Fibroblast of lung (primary cell): ENCODE measurements around the gene AFTPH. TPM values are rescaled to one million over a fixed set of nuclear protein-coding genes. Genes with fewer than 3 reads are reported as not detected.

Source experiments
- DNase-seq, 2 donors: peaks; one replicate each; pipeline versions ENCODE4 v3.0.0 to v3.0.0-alpha.2; 2010; ENCODE audit warnings: low read depth in 2 of 2
- H2AFZ ChIP-seq: 2 replicates; pipeline ENCODE4 v1.5.1; 2012; ENCODE audit warnings: low read length, control low read depth, inconsistent platforms
- H3K27ac ChIP-seq: 2 replicates; pipeline ENCODE4 v1.5.1; 2011; ENCODE audit warnings: low read length, control low read depth; ENCODE audit not compliant: insufficient read depth
- H3K27me3 ChIP-seq: 2 replicates; pipeline ENCODE4 v1.5.1; 2011; ENCODE audit warnings: mild to moderate bottlenecking, low read length; ENCODE audit not compliant: control insufficient read depth, insufficient read depth
- H3K36me3 ChIP-seq: 2 replicates; pipeline ENCODE4 v1.5.1; 2011; ENCODE audit warnings: low read length; ENCODE audit not compliant: control insufficient read depth, insufficient read depth
- H3K4me1 ChIP-seq: 2 replicates; pipeline ENCODE4 v1.5.1; 2011; ENCODE audit warnings: low read length; ENCODE audit not compliant: control insufficient read depth, insufficient read depth; ENCODE audit errors: extremely low read depth
- H3K4me2 ChIP-seq: 2 replicates; pipeline ENCODE4 v1.5.1; 2011; ENCODE audit warnings: low read length, control low read depth; ENCODE audit not compliant: insufficient read depth; ENCODE audit errors: extremely low read depth
- H3K4me3 ChIP-seq, 4 experiments: fragments of 200-600 bp in 1 of 4; sonication (generic) in 1 of 4; replicated peaks in 1 of 4; 2 replicates each; pipeline ENCODE4 v1.5.1; 2011 to 2016; ENCODE audit warnings: low read length in 4 of 4, low read depth in 3 of 4, mild to moderate bottlenecking in 3 of 4, control low read depth in 2 of 4, inconsistent platforms in 1 of 4, mixed read lengths in 1 of 4; ENCODE audit not compliant: insufficient read depth in 1 of 4; ENCODE audit errors: control extremely low read depth in 1 of 4
- H3K79me2 ChIP-seq: 2 replicates; pipeline ENCODE4 v1.5.1; 2012; ENCODE audit warnings: mild to moderate bottlenecking, low read length, inconsistent platforms; ENCODE audit not compliant: control insufficient read depth, insufficient read depth
- H3K9ac ChIP-seq: 2 replicates; pipeline ENCODE4 v1.5.1; 2011; ENCODE audit warnings: mild to moderate bottlenecking, low read length, control low read depth; ENCODE audit not compliant: insufficient read depth
- H3K9me3 ChIP-seq: 2 replicates; pipeline ENCODE4 v1.5.1; 2012; ENCODE audit warnings: low read depth, low read length; ENCODE audit not compliant: control insufficient read depth, insufficient read depth
- H4K20me1 ChIP-seq: 2 replicates; pipeline ENCODE4 v1.5.1; 2011; ENCODE audit warnings: low read length; ENCODE audit not compliant: control insufficient read depth, insufficient read depth; ENCODE audit errors: extremely low read depth
- EZH2 ChIP-seq: IDR thresholded peaks from 2 replicates; pipeline ENCODE4 v1.5.1; 2012; ENCODE audit warnings: low read length, control low read depth, mild to moderate bottlenecking; ENCODE audit errors: missing control alignments
- polyA plus RNA-seq, 2 donors: library from polyadenylated mRNA; depleted of rRNA in 1 of 2; stranded (reverse) in 1 of 2; unstranded in 1 of 2; fragments of >200 nt; gene quantifications; 2 replicates each; pipeline ENCODE4 v1.2.1, GENCODE V29; 2011 to 2012; ENCODE audit warnings: missing spikeins in 1 of 2
- total RNA-seq: library from RNA; depleted of rRNA; stranded (reverse); fragments of >200 nt; gene quantifications from 2 replicates; pipeline ENCODE4 v1.2.1, GENCODE V29; 2014
- TF ChIP-seq, protein P1 (sequence below), 2 donors: IDR thresholded peaks in 1 of 2; conservative IDR thresholded peaks in 1 of 2; 1 replicate in 1 of 2; 2 replicates in 1 of 2; pipeline ENCODE4 v1.5.1; 2011 to 2012; ENCODE audit warnings: low read length in 2 of 2, control low read depth in 1 of 2, inconsistent platforms in 1 of 2, low read depth in 1 of 2, mild to moderate bottlenecking in 1 of 2

The AFTPH gene
- total and polyA plus RNA-seq, 2 donors (not counting 1 experiment from before 2014, with no cell fraction given), result 15.8 to 43.3 TPM

DNA sequence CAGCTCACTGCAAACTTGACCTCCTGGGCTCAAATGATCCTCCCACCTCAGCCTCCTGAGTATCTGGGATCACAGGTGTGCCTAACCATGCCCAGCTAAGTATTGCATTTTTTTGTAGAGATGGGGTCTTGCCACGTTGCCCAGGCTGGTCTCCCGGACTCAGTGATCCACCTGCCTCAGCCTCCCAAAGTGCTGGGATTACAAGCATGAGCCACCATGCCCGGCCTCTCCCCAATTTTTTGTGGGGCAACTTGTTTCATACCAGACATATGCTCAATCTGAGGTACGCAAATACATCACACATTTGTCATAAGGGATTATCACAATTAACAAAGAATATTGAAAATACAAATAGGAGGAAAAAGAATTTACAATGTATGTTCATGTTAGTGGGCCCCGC lies 42.5 kb upstream of the AFTPH start:
- Histone ChIP-seq H3K36me3 (no peaks in the 10 kb centered on the region), H3K4me3 (no peak overlapping the region), H3K4me2 (no peak overlapping the region), H3K27ac (no peak overlapping the region), H3K4me1 (no peaks in the 10 kb centered on the region), H2AFZ (no peak overlapping the region), H3K79me2 (no peaks in the 10 kb centered on the region), H4K20me1 (no peaks in the 10 kb centered on the region), H3K9me3 (no peaks in the 10 kb centered on the region), H3K9ac (no peak overlapping the region), H3K27me3 (peaks cover 10% of the 10 kb centered on the region)
- DNase-seq, result no peak
- TF ChIP-seq EZH2, result no peak
- TF ChIP-seq, protein P1, sequence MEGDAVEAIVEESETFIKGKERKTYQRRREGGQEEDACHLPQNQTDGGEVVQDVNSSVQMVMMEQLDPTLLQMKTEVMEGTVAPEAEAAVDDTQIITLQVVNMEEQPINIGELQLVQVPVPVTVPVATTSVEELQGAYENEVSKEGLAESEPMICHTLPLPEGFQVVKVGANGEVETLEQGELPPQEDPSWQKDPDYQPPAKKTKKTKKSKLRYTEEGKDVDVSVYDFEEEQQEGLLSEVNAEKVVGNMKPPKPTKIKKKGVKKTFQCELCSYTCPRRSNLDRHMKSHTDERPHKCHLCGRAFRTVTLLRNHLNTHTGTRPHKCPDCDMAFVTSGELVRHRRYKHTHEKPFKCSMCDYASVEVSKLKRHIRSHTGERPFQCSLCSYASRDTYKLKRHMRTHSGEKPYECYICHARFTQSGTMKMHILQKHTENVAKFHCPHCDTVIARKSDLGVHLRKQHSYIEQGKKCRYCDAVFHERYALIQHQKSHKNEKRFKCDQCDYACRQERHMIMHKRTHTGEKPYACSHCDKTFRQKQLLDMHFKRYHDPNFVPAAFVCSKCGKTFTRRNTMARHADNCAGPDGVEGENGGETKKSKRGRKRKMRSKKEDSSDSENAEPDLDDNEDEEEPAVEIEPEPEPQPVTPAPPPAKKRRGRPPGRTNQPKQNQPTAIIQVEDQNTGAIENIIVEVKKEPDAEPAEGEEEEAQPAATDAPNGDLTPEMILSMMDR (conservative IDR thresholded peaks at IDR 0.05 in 1 of 2, IDR thresholded peaks at IDR 0.05 in 1 of 2; ENCODE audit: low read depth in 1 of 2, low read length in 2 of 2), result no peak

DNA sequence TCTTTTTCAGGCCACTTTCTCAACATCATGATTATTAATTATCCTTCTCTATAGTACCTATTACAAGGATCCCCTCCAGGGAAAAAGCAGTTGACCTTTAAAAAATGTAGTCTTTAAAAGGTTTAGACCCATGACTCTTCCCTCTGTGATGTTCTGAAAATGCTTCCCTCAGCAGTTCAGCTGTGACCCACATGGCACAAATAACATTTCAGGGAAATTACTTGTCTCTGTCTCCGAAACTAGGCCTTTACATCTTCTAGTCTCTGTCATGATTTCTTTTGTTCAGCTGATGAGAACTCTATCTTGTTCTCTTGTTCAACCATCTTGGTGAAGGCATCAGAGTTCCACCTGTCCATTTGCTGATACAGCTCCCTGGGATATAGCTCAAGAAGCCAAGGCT lies 41.9 kb upstream of the AFTPH start:
- Histone ChIP-seq H3K9ac (no peak overlapping the region), H3K36me3 (no peaks in the 10 kb centered on the region), H3K4me2 (no peak overlapping the region), H2AFZ (no peak overlapping the region), H3K27ac (no peak overlapping the region), H3K27me3 (peaks cover 10% of the 10 kb centered on the region), H3K9me3 (no peaks in the 10 kb centered on the region), H3K4me3 (no peak overlapping the region), H4K20me1 (no peaks in the 10 kb centered on the region), H3K79me2 (no peaks in the 10 kb centered on the region), H3K4me1 (no peaks in the 10 kb centered on the region)
- DNase-seq, result no peak
- no peak for TF ChIP-seq EZH2
- TF ChIP-seq, protein P1 (conservative IDR thresholded peaks at IDR 0.05 in 1 of 2, IDR thresholded peaks at IDR 0.05 in 1 of 2; ENCODE audit: low read depth in 1 of 2, low read length in 2 of 2), result no peak

GRCh38 chr2:64482765-64483504 lies 41.2 kb upstream of the AFTPH start:
- Histone ChIP-seq H3K4me2 (no peak overlapping the region), H2AFZ (no peak overlapping the region), H4K20me1 (no peaks in the 10 kb centered on the region), H3K9me3 (no peaks in the 10 kb centered on the region), H3K27me3 (peaks cover 10% of the 10 kb centered on the region), H3K9ac (no peak overlapping the region), H3K27ac (no peak overlapping the region), H3K4me1 (no peaks in the 10 kb centered on the region), H3K36me3 (no peaks in the 10 kb centered on the region), H3K79me2 (no peaks in the 10 kb centered on the region), H3K4me3 (no peak overlapping the region)
- no peak for TF ChIP-seq EZH2
- TF ChIP-seq, protein P1 (conservative IDR thresholded peaks at IDR 0.05 in 1 of 2, IDR thresholded peaks at IDR 0.05 in 1 of 2; ENCODE audit: low read depth in 1 of 2, low read length in 2 of 2), result no peak
- DNase-seq, result peak in 1 of 2 donors; percentile 43
